HL-60/S4 treated with retinoic acid at 250 ng/mL for 4 days and 3 days (cell line): Measurements from ENCODE around the gene ACCSL.

ENCODE experiments used
- in situ Hi-C: fragments of 300-500 bp; cut with MboI; formaldehyde crosslinking; loops from 2 replicates; pipeline ENCODE4 v1.7.0; 2022; ENCODE audit warnings: low sequenced_read_pairs

The ACCSL gene

GRCh38 chr11:44047931-44048431 lies at the start of gene ACCSL:
Gene ACCSL (plus strand): TSS chr11:44047981. CDS start chr11:44048037, 56 bp downstream.
- in situ Hi-C loops, result no loop called here

DNA sequence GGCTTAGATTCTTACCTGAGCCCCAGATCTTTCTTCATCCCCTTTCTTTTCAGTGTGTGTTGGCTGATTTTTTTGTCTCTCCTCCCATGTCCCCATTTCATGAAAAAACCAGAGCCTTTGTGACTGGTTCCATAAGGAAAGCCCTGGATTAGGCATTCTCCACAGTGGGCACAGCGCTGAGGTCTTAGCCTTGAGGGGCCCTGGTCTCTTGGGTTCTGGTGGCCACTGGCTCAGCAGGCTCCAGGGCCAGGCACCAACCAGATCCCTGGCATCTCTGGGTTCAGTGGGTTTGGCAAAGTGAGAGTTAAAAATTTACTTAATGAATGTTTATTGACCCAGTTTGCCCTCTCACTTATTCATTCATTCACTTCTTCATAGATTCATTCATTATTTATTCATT lies 49.5 kb upstream of the ACCSL start:
- in situ Hi-C loops, result no loop called here

GRCh38 chr11:44000731-44001130 lies 47.0 kb upstream of the ACCSL start:
- in situ Hi-C loops, result no loop called here

DNA sequence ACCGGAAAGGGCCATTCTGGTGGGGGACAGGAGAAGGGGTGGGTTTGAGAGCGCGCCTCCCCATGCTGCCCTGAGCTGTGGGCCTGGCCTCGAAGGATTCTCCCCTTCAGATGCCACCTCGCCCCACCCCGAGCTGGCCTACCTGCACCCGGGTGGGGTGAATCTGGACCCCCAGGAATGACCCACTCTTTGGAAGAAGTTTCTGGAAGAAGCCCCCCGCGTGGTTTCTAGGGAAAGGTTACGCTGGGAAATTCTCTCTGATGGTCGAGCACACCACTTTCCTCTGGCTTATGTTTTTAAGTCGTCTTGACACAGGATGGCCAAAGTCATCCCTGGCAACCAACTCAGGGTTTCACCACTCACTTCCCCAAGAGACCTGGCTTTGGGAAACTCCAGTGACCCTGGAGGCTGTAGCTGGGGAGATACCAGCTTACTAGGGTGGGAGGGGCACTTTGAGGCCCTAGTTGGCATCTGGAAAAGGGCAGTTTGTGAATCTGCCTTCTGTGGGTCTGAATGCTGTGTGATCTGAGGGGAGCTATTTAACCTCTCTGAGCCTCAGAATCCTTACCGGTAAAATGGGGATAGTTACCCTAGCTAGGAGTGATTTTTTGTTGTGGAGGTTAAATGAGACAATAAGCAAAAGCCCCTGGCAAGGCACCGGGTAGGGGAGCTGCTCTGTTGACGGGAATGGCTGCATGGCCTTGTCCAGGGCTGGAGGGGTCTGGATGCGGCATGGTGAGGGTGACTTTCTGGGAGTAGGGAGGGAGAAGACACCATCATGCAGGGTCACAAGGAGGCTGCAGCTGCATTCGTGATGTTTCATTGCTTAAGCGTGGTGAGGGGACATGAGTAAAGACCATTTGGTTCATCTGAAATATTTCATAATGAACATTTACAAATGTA lies 45.3 kb upstream of the ACCSL start:
- in situ Hi-C loops, result no loop called here

GRCh38 chr11:44003736-44004451 lies 43.9 kb upstream of the ACCSL start:
- in situ Hi-C loops, result no loop called here

- in situ Hi-C loops, result no loop called here
These were observed 43.2 kb upstream of the ACCSL start for GRCh38 chr11:44004452-44005062.

- in situ Hi-C loops, result no loop called here
These were observed 42.6 kb upstream of the ACCSL start for GRCh38 chr11:44005063-44005701.

- in situ Hi-C loops, result no loop called here
These were observed 41.8 kb upstream of the ACCSL start for GRCh38 chr11:44005956-44006355.

DNA sequence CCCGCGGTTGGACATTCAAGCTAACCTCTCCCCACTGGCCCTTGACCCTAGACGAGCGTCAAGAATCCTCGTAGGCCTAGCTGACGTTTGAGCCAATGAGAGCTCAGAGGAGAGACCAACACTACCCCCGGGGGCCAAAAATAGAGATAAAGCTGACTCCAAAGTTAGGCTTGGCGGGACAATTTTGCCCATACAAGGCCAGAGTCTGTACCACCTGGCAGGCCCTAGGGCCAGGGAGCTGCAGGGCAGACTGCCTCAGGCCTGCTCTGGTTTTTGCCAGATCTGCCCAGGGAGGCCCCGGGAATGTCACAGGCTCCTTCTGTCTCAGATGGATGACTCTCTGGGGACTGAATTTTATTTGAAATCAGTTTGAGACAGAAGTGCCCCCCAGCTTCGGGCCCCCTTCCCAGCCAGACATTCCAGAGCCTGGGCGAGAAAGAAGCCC lies 40.8 kb upstream of the ACCSL start:
- in situ Hi-C loops, result no loop called here

DNA sequence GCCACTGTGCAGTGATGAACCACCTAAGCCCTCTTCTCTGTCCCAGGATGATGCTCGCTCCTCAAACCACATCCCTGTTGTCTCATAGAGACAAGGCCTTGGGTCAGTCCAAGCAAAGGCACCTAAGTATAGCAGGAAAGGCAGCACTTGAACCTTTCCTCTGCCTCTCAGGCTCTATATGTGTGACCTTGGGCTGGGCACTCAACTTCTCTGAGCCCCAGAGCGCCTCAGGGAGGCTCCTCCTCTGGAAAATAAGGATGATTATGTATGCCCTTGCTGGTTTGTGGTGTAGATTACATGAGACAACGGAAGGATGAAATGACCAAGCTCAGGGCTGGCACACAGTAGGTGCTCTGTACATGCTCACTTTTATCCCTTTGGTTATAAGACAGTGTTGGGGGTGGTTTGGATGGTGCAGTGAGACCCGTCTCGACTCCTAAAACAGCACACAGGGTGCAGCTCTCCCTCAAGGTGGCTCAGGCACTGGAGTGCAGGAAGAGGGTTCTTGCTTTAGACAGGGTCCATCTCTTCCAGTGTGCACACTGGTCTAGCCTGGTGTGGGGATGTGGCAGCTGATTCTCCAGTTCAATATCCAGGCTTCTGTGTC lies 40.2 kb upstream of the ACCSL start:
- in situ Hi-C loops, result no loop called here

DNA sequence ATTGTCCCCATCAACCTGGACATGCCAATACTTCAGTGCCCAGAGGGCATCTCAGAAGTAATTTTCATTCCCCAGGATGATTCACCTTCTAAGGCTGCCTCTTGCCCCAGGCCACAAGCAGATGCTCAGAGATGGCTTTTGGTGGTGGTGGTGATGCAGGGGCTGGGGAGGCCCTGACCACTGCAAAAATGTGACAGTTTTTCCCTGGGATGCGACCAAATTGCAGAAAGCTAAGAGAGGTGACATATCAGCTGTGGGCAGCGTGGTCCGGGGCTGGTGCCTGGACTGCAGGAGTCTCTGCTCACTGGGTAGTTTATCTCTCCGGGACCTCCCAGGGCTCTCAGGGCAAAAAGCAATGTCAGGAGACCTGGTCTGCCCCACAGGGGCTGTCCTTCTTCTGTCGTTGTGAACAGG lies 39.7 kb upstream of the ACCSL start:
- in situ Hi-C loops, result no loop called here

- in situ Hi-C loops, result no loop called here
These were observed 39.1 kb upstream of the ACCSL start for GRCh38 chr11:44008698-44009097.

- in situ Hi-C loops, result no loop called here
These were observed 37.0 kb upstream of the ACCSL start for GRCh38 chr11:44010789-44011251.

DNA sequence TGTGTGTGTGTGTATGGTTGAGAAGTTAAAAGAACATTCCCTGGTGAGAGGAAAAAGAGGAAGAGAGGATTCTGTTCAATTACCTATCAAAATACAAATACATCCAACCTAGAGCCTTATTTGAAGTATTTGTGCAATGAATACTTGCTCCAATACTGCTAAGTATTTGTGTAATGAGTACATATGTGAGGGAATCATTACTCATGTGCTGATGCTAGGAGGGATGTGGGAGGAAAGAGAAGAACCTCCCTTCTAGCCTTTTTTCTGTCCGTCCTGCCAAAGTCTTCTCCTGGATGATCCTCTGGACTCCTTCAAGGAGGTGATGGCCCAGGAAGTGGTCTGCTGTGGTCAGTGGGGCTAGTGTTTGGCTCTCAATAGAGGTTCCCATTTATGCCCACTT lies 36.0 kb upstream of the ACCSL start:
- in situ Hi-C loops, result no loop called here

DNA sequence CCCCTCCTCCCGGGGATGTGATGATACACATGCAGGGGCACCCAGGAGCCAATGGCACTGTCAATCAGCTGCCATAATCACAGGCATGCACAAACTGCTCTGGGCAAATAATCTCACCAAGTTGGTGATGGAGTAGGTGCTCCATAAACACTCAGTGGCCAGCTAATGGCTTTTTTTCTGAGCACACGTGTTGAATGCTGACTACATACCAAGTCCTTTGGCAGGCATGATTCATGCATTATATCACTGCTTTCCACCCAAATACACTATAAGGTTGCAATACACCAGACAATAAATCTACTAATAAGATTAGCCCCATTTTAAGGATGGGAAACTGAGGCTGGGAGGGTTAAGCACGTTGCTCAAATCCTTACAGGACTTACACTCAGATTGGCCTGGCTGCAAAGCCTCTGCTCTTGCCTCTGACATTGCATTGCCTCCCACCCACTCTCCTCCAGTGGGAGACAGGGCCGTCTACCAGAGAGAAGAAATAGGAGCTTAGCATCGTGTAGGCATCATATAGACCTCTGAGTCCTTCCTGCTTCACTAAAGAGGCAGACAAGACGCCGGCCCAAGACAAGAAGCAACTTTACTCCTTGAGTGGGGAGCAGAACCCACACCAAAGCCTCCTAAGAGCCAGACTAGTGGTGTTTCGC lies 32.7 kb upstream of the ACCSL start:
- in situ Hi-C loops, result no loop called here

DNA sequence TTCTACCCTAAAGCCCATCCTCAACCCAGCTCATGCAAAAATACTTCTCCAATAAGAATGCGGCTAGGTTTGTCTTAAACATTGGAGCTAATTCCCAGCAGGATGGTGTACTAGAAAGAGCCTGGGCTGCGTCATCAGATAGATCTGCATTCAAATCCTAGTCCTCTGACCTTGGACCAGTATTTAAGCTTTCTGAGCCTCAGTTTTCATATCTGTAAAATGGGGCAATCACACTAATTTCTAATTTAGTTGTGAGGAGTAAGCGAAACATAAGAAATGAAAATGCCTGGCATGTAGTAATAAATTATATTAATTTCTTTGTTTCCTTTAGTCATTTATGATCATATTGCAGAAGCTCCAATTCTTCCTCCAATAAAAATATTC lies 32.2 kb upstream of the ACCSL start:
- in situ Hi-C loops, result no loop called here

- in situ Hi-C loops, result no loop called here
These were observed 31.6 kb upstream of the ACCSL start for GRCh38 chr11:44016131-44016530.

DNA sequence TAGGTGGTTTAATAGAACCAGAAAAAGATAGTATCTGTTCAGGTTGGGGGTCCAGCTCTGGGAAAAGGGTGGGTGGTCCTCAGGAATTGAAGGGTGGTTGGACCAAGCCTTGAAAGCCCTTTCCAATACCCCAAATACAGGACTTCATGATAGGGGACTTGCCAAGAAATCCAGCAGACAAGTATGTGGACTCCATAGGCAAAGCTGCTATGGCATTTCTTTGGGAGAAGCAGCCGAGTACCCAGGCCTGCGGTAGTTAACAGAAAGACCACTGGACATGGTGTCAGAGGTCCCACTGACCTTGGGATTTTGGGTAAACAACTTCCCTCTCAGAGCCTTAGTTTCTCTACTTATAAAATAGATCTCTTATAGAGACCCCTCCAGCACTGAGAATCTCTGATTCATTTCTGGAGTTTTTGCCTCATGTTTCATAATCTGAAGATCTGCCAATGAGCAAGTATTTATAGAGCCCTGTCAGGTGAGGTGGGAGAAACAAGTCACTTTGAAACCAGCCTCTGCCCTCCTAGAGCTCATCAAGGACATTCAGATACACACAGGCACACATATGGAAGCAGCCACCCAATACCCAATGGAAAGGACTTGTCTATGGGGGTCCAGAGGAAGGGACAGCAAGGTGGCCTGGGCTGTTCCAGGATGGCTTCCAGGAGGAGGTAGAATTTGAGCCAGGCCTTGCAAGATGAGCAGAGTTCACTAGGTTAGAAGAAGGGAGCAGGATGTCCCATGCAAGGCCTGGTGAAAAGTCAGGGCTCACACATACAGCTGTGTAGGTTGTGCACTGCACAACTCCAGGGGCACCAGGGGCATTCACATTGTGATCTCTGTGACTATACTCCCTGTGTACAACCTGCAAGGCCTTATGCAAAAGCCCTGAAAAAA lies 31.0 kb upstream of the ACCSL start:
- in situ Hi-C loops, result no loop called here
